SK-N-SH (cell line): ENCODE results near the gene CAVIN1. TPM values are rescaled to one million over a fixed set of nuclear protein-coding genes. Genes with fewer than 3 reads are reported as not detected.
A peak's percentile ranks its signal among the peaks of the same experiment; 100 is the strongest.
"Not testable (repeated sequence)": the region's sequence is repeated elsewhere in the genome, so short reads cannot be mapped to it uniquely, and the experiment has no call there.

Source experiments
- CTCF ChIA-PET: fragments of 300-600, 350-600 bp; formaldehyde crosslinking; extraction: SDS; loops from one replicate; lab custom pipeline; 2021; lab: Yijun Ruan, JAX
- POLR2A ChIA-PET: fragments of 350-600 bp; sonication (Branson Sonifier 250); formaldehyde crosslinking; extraction: SDS; loops from one replicate; lab custom pipeline; 2020; ENCODE audit warnings: antibody characterized with exemption, inconsistent platforms; lab: Yijun Ruan, JAX
- DNase-seq: peaks from one replicate; pipeline ENCODE4 v3.0.0; 2012
- H2AFZ ChIP-seq: fragments of 200-600 bp; sonication (generic); 2 replicates; pipeline ENCODE4 v1.8.1; 2016; ENCODE audit warnings: antibody characterized with exemption, mild to moderate bottlenecking, low read depth
- H3F3A ChIP-seq: fragments of 200-600 bp; sonication (generic); replicated peaks from 2 replicates; pipeline ENCODE3; 2016; ENCODE audit warnings: antibody characterized with exemption, mild to moderate bottlenecking; ENCODE audit not compliant: insufficient read depth
- H3K27ac ChIP-seq, 2 experiments: fragments of 200-500 bp in 1 of 2; fragments of 200-600 bp in 1 of 2; sonication (Bioruptor generic) in 1 of 2; sonication (generic), shearing (Covaris generic) in 1 of 2; 2 replicates each; pipeline versions ENCODE4 v1.5.1 to v1.6.1; 2014 to 2016; ENCODE audit warnings: low read depth in 2 of 2, inconsistent platforms in 1 of 2, low read length in 1 of 2, mild to moderate bottlenecking in 1 of 2, mixed read lengths in 1 of 2
- H3K27me3 ChIP-seq: fragments of 200-600 bp; sonication (generic), shearing (Covaris generic); 2 replicates; pipeline ENCODE4 v1.6.1; 2016; ENCODE audit warnings: mixed run types; ENCODE audit not compliant: insufficient read depth
- H3K36me3 ChIP-seq, 2 experiments: fragments of 200-500 bp in 1 of 2; fragments of 200-600 bp in 1 of 2; sonication (Bioruptor generic) in 1 of 2; sonication (generic) in 1 of 2; replicated peaks in 1 of 2; 2 replicates each; pipeline versions ENCODE3 to v1.5.1; 2014 to 2016; ENCODE audit warnings: low read length in 1 of 2, mild to moderate bottlenecking in 1 of 2; ENCODE audit not compliant: insufficient read depth in 2 of 2, control insufficient read depth in 1 of 2
- H3K4me1 ChIP-seq, 2 experiments: fragments of 200-500 bp in 1 of 2; fragments of 200-600 bp in 1 of 2; sonication (Bioruptor generic) in 1 of 2; sonication (generic), shearing (Covaris generic) in 1 of 2; 2 replicates each; pipeline versions ENCODE4 v1.5.1 to v1.6.1; 2014 to 2016; ENCODE audit warnings: low read depth in 1 of 2, low read length in 1 of 2, mixed run types in 1 of 2; ENCODE audit not compliant: insufficient read depth in 2 of 2, control insufficient read depth in 1 of 2
- H3K4me2 ChIP-seq: fragments of 200-600 bp; sonication (generic), shearing (Covaris generic); 2 replicates; pipeline ENCODE4 v1.6.1; 2017; ENCODE audit warnings: mixed run types
- H3K4me3 ChIP-seq, 2 experiments: fragments of 200-500 bp in 1 of 2; fragments of 200-600 bp in 1 of 2; sonication (Bioruptor generic) in 1 of 2; sonication (generic), shearing (Covaris generic) in 1 of 2; 2 replicates each; pipeline versions ENCODE4 v1.5.1 to v1.8.1; 2014 to 2016; ENCODE audit warnings: low read depth in 2 of 2, inconsistent platforms in 1 of 2, low read length in 1 of 2, mild to moderate bottlenecking in 1 of 2, mixed read lengths in 1 of 2, moderate library complexity in 1 of 2
- H3K79me2 ChIP-seq: fragments of 200-600 bp; sonication (generic); 2 replicates; pipeline ENCODE4 v1.8.1; 2017; ENCODE audit warnings: mild to moderate bottlenecking; ENCODE audit not compliant: insufficient read depth
- H3K9ac ChIP-seq: fragments of 200-600 bp; sonication (generic); 2 replicates; pipeline ENCODE4 v1.6.1; 2017; ENCODE audit warnings: mixed run types
- H3K9me2 ChIP-seq: fragments of 200-600 bp; sonication (generic); 2 replicates; pipeline ENCODE4 v1.6.1; 2017; ENCODE audit warnings: mixed run types
- H3K9me3 ChIP-seq: fragments of 200-600 bp; sonication (generic); 2 replicates; pipeline ENCODE4 v1.6.1; 2017; ENCODE audit warnings: mixed run types, mild to moderate bottlenecking, moderate library complexity
- H4K20me1 ChIP-seq: fragments of 200-600 bp; sonication (generic); 2 replicates; pipeline ENCODE4 v1.6.1; 2017; ENCODE audit warnings: mild to moderate bottlenecking, mixed run types; ENCODE audit not compliant: insufficient read depth
- EP300 ChIP-seq, 2 experiments: IDR thresholded peaks; 2 replicates each; pipeline versions ENCODE4 v1.4.0 to v1.6.1; 2012; ENCODE audit warnings: borderline replicate concordance in 1 of 2, low read depth in 1 of 2, low read length in 1 of 2
- FOSL2 ChIP-seq: IDR thresholded peaks from 2 replicates; pipeline ENCODE4 v1.4.0; 2012; ENCODE audit warnings: low read depth, mild to moderate bottlenecking, moderate library complexity, borderline replicate concordance
- FOXM1 ChIP-seq: IDR thresholded peaks from 2 replicates; pipeline ENCODE4 v1.4.0; 2012; ENCODE audit warnings: low read depth, mild to moderate bottlenecking
- GABPA ChIP-seq: IDR thresholded peaks from 2 replicates; pipeline ENCODE4 v1.4.0; 2012; ENCODE audit warnings: low read depth, mild to moderate bottlenecking
- MAX ChIP-seq: IDR thresholded peaks from 2 replicates; pipeline ENCODE4 v1.4.0; 2012; ENCODE audit warnings: low read depth
- RFX5 ChIP-seq: IDR thresholded peaks from 2 replicates; pipeline ENCODE4 v1.6.1; 2012; ENCODE audit warnings: mild to moderate bottlenecking, improper control_type of control experiment, low read length
- SMC3 ChIP-seq: IDR thresholded peaks from 2 replicates; pipeline ENCODE4 v1.6.1; 2012; ENCODE audit warnings: low read depth, low read length, improper control_type of control experiment
- TCF12 ChIP-seq: IDR thresholded peaks from 2 replicates; pipeline ENCODE4 v1.4.0; 2012
- USF1 ChIP-seq: IDR thresholded peaks from 2 replicates; pipeline ENCODE4 v1.4.0; 2012; ENCODE audit warnings: low read depth, borderline replicate concordance
- WGBS: methylation state at CpG from one replicate; pipeline ENCODE4 v1.1.6; 2017; ENCODE audit warnings: low lambda C conversion rate; 5-methylcytosine and 5-hydroxymethylcytosine counted together
- polyA plus RNA-seq, 3 experiments: library from polyadenylated mRNA; depleted of rRNA; stranded (reverse); fragments of >200 nt; gene quantifications; 2 replicates each; pipeline ENCODE4 v1.2.3, GENCODE V29; 2012
- TF ChIP-seq, protein P1 (sequence below): fragments of 150-350 bp; IDR thresholded peaks from 2 replicates; pipeline ENCODE4 v1.6.1; 2017; ENCODE audit warnings: antibody characterized with exemption, low read length, low read depth, borderline replicate concordance

CAVIN1 gene
- polyA plus RNA-seq, 1 of the 3 experiments (the other 2 are of a cell fraction) = 290 TPM

GRCh38 chr17:42366176-42367023 is 56.7 kb downstream of the CAVIN1 start:
- Histone ChIP-seq H4K20me1 (peaks cover 78% of the 10 kb centered on the region), H3K79me2 (peaks cover 93% of the 10 kb centered on the region), H3F3A (peaks cover 43% of the 10 kb centered on the region), H3K4me1 (peaks cover 13 to 16% of the 10 kb centered on the region in 2 experiments; a peak in 1 of 4 replicates), H3K4me2 (peak overlapping the region; percentile 9; the same call in 1 of the 2 replicates), H3K27ac (peak overlapping the region in 1 of 2 experiments; percentile 86; a peak in 2 of 4 replicates)
- POLR2A ChIA-PET, H3K27me3 ChIP-seq, H3K4me3 ChIP-seq, H2AFZ ChIP-seq, H3K9me3 ChIP-seq, H3K9me2 ChIP-seq, H3K9ac ChIP-seq, H3K36me3 ChIP-seq, DNase-seq: not testable (repeated sequence)
- CTCF ChIA-PET = interaction anchor here (1.2 to 1.3 kb wide), 2 partner anchors 36 to 39 kb away, joined by 3 to 4 read pairs; no protein-coding TSS in a partner anchor
- 87% methylated on average over 13 of the region's 13 CpGs for WGBS

GRCh38 chr17:42365136-42365535 is 57.9 kb downstream of the CAVIN1 start:
- peak overlapping the region in 1 of 2 experiments; percentile 86; a peak in 2 of 4 replicates for H3K27ac ChIP-seq
- ChIA-PET POLR2A (no interaction called here), CTCF (interaction anchor here (0.7 kb wide), 2 partner anchors 14 to 43 kb away, joined by 3 read pairs; no protein-coding TSS in a partner anchor)
- H3K9me2 ChIP-seq = no peaks in the 10 kb centered on the region
- WGBS = 70% methylated on average over 9 of the region's 9 CpGs
- H3F3A ChIP-seq = peaks cover 43% of the 10 kb centered on the region
- no peak overlapping the region for H3K4me3 ChIP-seq
- TF ChIP-seq FOSL2 (peak; percentile 54; the same call in 1 of the 2 replicates), SMC3 (no peak), USF1 (peak; percentile 88), RFX5 (no peak), FOXM1 (no peak), MAX (peak; percentile 83), GABPA (no peak), EP300 (IDR thresholded peaks at IDR 0.05; ENCODE audit: borderline replicate concordance in 1 of 2, low read depth in 1 of 2, low read length in 1 of 2) (0 out of 4 replicates have a peak, but pooled peaks of 1 of the 2 experiments have one; percentile 14), TCF12 (peak; percentile 19; the same call in 1 of the 2 replicates)
- TF ChIP-seq, protein P1, sequence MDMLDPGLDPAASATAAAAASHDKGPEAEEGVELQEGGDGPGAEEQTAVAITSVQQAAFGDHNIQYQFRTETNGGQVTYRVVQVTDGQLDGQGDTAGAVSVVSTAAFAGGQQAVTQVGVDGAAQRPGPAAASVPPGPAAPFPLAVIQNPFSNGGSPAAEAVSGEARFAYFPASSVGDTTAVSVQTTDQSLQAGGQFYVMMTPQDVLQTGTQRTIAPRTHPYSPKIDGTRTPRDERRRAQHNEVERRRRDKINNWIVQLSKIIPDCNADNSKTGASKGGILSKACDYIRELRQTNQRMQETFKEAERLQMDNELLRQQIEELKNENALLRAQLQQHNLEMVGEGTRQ = no peak
- H3K9me3 ChIP-seq = no peaks in the 10 kb centered on the region
- peaks cover 93% of the 10 kb centered on the region for H3K79me2 ChIP-seq
- H3K27me3 ChIP-seq = no peaks in the 10 kb centered on the region
- H3K4me2 ChIP-seq = peak overlapping the region; percentile 9; the same call in 1 of the 2 replicates
- no peak overlapping the region for H2AFZ ChIP-seq
- DNase-seq = no peak
- H4K20me1 ChIP-seq = peaks cover 81% of the 10 kb centered on the region
- H3K9ac ChIP-seq = no peak overlapping the region; the same call in 1 of the 2 replicates
- peaks cover 13 to 16% of the 10 kb centered on the region in 2 experiments; a peak in 1 of 4 replicates for H3K4me1 ChIP-seq
- H3K36me3 ChIP-seq = peaks cover 0 to 6% of the 10 kb centered on the region in 2 experiments
